NCI-H345 treated with DMSO at 0.1 percent for 48 hours (cell line): Measurements from ENCODE around the gene ALAS1.
"Not testable (repeated sequence)": the region's sequence is repeated elsewhere in the genome, so short reads cannot be mapped to it uniquely, and the experiment has no call there.

ENCODE experiments used
- DNase-seq: peaks from one replicate; lab custom pipeline; 2025; ENCODE audit not compliant: unreplicated experiment; lab: John Stamatoyannopoulos, UW

ALAS1 gene

GRCh38 chr3:52197842-52198625, at the start of gene ALAS1:
TSS of gene ALAS1 (plus strand) at chr3:52198160. CDS start at chr3:52199242, 1,082 bp downstream.
- DNase-seq, result peak; percentile 66

DNA sequence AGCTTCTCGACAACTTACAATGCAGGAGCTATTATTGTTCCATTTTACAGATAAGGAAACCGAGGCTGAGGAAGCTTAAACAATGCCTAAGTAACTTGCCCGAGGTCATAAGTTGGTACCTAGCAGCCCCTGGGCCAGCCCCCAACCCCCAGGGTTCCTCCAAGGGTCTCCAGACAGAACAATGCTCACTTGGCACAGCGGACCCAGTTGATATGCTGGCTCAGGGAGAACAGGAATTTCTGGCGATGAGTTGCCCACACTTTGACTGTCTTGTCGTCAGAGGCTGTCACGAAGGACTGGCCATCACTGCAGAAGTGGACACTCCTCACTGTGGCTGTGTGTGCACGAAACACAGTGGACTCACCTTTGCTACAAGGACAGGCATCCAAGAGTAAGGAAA, 48.9 kb upstream of the ALAS1 start:
- DNase-seq, result no peak

DNA sequence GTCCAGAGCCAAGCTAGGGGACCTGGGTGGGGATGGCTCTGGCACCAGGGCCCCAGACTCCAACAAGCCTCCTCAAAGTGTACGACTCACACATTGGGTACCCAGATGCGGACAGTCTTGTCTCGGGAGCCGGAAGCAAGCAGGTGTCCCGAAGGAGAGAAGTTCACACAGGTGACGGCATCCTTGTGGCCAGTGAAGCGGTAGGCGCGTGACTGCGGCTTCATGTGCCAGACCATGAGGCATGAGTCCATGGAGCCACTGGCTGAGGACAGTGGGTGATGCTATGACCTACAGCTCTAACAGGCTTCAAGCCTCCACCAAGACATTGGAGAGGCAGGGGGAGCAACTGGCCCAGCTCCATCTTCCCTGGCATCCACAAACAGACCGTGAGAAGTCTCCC, 48.2 kb upstream of the ALAS1 start:
- DNase-seq, result no peak

- DNase-seq, result no peak
These were observed 47.6 kb upstream of the ALAS1 start for GRCh38 chr3:52150357-52150756.

DNA sequence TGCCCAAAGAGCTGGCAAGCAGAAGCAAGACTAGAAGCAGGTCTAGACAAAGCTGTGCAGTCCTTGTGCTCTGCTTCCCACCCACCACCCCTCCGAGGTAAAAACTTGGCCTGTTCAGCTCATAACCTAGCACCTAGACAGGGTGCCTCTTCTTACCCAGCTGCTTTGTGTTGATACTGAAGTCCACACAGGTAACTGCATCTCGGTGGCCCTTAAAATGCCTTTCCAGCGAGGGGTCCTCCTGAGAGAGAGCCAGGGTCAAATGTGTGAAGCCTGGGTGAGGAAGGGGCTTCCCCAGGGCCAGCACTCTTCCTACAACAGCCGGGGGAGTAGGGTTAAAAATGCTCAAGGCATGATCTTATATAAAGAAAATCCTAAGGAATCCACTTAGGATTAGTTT, 47.1 kb upstream of the ALAS1 start:
- DNase-seq, result no peak

- not testable (repeated sequence) for DNase-seq
These were observed 46.0 kb upstream of the ALAS1 start for GRCh38 chr3:52151991-52152390.

DNA sequence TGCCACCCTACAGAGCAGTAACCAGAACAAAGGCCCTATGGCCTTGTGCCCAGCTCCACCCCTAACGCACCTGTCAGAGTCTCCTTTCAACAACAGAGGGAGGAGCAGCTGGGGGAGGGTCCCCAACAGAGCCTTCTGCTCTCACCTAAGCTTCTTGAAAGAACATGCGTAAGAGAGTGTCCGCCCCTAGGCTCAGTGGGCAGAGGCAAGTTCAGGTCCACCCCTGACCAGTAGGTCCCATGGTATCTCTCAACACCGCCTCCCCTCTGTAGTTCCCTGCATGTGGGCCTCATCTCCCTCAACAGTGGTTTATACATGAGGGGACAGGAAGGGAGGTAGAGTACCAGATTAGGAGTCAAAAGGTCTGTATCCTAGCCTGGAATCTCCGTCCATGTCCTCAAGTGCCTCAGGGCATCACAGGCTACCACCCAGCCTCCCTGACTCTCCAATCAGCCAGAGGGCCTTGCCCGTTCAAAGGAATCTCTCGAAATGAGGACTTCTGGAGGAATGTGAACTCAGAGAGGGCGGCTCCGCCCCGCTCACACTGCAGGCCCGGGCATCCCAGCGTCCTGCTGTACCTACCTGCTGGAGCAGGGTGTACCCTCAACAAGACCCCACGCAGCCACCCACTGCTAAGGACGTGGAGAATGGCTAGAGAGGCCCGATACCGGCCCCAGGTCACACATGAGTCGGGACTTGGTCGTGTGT, 44.4 kb upstream of the ALAS1 start:
- DNase-seq, result peak; percentile 61

DNA sequence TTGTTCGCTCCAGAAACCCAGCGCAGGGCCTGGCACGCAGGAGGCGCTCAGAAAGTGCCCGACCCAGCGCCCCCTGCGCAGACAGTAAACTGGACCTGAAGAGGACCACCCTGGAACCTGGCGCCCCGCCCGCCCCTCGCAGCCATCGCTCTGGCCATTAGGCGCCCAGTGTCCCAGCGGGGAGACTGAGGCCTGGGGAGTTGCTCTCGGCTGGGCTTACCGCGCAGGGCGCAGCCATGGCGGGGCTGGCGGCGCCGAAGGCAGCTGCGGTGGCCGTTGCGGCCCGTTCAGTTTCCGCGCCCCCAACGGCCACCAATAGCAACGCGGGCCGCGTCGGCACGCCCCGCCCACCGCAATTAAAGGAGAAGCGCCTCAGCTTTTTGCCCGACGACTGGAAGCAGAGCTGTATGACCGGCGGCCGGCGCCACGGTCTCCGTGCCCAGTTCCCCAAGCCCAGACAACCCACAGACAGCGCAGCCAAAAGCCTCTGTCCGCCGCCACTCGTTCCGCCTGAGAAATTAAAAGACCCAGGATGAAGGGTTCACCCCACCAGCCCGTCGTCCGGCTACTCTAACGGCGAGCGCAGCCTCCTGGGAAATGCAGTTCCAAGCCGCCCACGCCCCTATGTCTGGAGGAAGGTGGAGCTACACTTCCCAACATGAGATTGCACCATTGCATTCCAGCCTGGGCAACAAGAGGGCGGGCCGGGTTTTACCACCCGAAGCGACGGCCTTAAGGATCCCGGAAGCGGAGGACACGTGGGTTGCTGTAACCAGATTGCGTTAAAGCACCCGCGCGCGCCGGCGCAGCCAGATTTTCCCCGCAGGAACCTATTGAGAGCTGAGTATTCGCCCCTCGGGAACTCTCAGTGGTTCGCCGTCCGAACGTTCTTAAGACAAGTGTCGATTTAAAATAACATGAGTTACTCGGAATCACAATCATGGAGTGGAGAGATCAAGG, 43.5 kb upstream of the ALAS1 start, which contains the start of gene POC1A:
Gene POC1A (minus strand): TSS at position 289 of the 960 bp plus-strand sequence. CDS start 51 bp downstream, at position 238.
- peak; percentile 75 for DNase-seq

- no peak for DNase-seq
These were observed 42.0 kb upstream of the ALAS1 start for GRCh38 chr3:52155912-52156311.

DNA sequence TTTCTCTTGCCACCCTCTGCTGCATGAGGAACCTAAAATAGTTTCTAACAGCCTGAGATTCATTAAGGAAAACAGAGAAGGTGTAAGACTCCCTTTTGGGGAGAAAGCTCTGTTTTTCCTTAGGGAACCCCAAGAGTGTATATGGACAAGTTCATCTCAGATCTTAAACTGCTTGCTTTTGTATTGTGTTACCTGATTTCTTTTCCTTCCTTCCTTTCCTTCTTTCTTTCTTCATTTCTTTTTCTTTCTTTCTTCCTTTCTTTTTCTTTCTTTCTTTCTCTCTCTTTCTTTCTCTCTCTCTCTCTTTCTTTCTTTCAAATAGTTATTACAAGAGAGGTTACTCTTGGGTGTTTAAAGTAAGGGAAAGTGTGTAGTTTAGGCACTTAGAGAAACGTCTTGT, 38.5 kb upstream of the ALAS1 start:
- DNase-seq, result no peak

DNA sequence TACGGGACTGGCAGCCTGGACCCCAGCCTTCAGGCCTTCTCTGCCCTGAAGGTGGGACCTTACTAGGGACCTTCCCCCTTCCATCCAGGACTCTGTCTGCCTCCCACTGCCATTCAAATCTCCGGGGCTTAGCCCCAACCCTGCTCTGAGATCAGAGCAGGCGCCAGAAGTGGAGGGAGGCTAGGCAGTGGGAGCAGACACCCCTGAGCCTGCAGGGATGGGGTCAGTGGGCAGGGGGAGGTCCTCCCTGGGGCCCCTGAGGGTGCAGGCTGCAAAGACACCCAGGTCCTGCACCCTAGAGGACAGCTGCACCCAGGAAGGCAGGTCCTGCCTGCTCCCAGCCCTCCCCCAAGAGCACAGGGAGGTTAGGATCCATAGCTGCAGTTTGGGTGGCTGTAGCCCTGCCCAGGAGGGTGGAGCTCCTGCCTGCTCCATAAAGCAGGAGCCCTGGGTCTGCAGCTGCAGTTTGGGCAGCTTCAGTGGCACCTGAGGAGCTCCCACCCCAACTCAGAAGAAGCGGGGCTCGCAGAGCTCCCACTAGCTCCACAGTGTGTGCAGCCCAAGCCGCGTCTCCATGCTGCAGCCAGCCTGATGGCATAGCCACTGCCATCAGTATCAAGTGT, 35.6 kb upstream of the ALAS1 start:
- no peak for DNase-seq

DNA sequence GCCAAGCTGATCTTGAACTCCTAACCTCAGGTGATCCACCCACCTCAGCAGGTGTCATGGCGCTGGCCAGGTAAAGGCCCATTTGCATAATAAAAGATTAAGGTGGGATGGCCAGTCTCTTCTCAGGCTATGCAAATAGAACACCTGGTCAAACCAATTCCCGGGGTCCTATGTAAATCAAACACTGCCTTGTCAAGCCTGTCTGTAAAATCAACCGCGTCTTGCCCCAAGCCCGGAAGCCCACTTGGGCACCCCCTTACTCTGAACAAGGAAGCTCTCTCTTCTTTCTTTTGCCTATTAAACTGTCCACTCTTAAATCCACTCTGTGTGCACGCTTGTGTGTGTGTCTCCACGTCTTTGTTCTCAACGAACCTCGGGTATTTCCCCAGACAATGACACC, 30.7 kb upstream of the ALAS1 start:
- DNase-seq, result no peak

DNA sequence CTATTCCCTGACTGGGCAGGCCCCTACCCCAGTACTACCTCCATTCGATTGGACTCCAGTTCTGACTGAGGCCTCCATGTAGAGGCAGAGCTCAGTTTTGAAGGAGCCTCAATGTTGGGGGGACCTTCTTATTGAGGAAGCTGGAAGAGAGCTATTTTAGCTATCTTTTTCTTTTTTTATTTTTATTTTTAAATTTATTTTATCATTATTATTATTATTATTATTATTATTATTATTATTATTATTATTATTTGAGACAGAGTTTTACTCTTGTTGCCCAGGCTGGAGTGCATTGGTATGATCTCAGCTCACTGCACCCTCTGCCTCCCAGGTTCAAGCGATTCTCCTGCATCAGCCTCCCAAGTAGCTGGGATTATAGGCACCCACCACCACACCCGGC, 27.7 kb upstream of the ALAS1 start:
- not testable (repeated sequence) for DNase-seq

DNA sequence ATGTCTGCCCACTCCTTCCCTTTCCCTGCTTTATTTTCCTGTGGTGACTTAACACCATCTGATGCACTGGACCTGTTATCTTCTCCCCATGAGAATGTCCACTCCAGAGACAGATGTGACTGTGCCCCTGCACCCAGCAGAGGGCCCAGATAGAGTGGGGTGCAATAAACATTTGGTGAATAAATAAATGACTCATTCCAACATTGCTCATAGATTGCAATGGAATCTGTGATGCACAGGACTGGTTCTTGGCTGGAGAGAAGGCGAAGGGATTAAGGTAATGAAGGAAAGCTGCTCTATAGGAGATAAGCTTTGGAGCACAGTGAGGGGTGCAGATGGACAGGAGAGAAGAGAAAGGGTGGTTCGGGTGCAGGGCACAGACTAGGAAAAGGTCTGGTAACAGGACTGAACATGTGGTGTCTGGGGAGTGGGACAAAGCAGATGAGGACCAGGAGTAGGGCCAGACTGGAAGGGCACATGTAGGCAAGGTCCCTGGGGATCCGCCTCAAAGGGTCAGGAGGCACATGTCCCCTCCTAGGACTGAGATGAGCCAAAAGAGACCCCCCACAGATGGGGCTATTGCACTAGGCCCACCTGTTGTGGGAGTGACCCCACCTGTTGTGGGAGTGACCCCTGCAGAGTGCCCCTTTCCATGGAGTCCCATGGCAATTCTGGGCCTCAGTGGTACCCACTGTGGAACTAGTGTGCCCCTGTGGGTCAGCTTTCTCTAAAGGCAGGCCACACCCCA, 26.3 kb upstream of the ALAS1 start:
- no peak for DNase-seq

DNA sequence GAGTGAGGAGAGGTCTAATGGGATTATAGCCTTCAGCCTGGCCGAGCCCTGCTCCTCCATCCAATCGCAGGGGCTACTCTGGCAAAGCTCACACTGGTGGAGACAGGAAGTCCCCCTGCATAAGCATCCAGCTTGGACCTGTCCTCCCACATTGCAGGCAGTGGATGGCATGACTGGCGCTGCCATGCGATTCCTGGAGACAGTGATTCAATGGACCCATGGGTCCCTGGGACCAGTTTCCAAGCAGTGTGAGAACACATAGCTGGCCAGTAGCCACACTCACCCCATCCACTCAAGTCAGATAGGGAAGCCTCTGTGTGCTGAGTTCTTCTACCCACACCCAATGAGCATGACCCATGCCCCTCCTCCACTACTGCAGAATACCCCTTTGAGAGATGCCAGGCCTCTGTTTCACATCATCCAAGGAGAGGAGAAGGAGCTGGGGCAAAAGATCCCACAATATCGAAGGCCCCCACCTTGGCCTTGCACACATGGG, 25.6 kb upstream of the ALAS1 start:
- DNase-seq, result no peak

GRCh38 chr3:52173101-52173500, 24.9 kb upstream of the ALAS1 start:
- no peak for DNase-seq

DNA sequence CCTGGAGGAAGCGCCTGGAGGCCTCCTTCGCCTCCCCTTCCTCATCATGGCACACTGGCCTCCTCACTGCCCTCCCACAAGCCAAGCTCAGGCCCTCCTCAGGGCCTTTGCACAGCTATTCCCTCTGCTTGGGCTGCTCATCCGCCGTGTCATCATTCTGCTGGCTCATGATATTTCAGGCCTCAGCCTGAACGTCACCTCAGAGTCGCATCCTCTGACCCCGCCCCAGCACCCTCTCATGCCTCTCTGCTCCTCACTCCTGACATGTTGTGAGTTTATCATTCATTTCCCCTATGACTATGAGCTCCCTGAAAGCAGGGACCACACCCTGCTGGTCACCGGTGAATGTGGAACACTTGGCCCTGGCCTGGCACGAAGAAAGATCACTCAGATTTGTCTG, 23.1 kb upstream of the ALAS1 start:
- no peak for DNase-seq

- DNase-seq, result no peak
These were observed 22.4 kb upstream of the ALAS1 start for GRCh38 chr3:52175416-52176179.

GRCh38 chr3:52176180-52176752, 21.7 kb upstream of the ALAS1 start:
- DNase-seq, result no peak
